ENCODE measurements around the gene NCKAP1.
"Not testable (repeated sequence)": the region's sequence is repeated elsewhere in the genome, so short reads cannot be mapped to it uniquely, and the experiment has no call there.

DNA sequence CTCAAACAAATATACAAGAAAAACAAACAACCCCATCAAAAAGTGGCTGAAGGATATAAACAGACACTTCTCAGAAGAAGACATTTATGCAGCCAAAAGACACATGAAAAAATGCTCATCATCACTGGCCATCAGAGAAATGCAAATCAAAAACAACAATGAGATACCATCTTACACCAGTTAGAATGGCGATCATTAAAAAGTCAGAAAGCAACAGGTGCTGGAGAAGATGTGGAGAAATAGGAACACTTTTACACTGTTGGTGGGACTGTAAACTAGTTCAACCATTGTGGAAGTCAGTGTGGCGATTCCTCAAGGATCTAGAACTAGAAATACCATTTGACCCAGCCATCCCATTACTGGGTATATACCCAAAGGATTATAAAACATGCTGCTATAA, 77.4 kb downstream of the NCKAP1 start:
- TF ChIP-seq ISL1 (CRISPR knock-in tag; IDR thresholded peaks at IDR 0.05); PATZ1 (CRISPR knock-in tag; IDR thresholded peaks at IDR 0.05; ENCODE audit: borderline replicate concordance); ZFP30 (CRISPR knock-in tag; IDR thresholded peaks at IDR 0.05); OSR1 (CRISPR knock-in tag; IDR thresholded peaks at IDR 0.05): not testable (repeated sequence)
